Islet precursor cell (in vitro differentiated cells): ENCODE data around the gene PYDC2.
A peak's percentile ranks its signal among the peaks of the same experiment; 100 is the strongest.

Source experiments
- DNase-seq: peaks from one replicate; pipeline ENCODE4 v3.0.0-alpha.2; 2018

Gene PYDC2

DNA sequence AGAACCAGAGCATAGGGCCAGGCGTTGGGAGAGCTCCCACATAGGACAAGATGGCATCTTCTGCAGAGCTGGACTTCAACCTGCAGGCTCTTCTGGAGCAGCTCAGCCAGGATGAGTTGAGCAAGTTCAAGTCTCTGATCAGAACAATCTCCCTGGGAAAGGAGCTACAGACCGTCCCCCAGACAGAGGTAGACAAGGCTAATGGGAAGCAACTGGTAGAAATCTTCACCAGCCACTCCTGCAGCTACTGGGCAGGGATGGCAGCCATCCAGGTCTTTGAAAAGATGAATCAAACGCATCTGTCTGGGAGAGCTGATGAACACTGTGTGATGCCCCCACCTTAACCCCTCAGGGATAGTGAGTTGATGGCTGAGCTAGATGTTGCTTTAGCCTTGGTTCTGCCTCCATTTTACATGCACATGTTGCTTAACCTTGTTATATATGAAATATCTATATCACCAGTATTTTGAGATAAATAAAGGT lies at the start of gene PYDC2:
PYDC2 (plus strand) TSS at position 51 of the 483 bp plus-strand sequence; CDS start at position 51, 0 bp downstream.
- no peak for DNase-seq

DNA sequence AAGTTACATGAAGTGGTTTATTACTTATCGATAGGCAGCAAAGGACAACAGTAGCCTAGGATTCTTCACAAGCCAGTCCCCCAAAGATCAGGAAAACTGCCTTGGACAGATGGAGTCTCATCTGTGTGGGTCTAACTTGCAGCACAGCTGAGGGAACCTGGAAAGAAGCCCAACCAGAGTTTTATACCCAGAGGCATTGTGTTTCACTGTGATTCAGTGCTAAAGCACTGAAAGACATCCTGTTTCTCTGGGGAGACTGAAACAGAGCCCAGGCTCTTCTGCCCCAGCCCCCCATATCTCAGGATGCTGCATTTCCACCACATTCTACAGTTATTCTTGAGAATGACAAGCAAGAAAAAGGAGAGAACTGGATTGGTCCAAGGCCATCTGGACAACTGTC lies 48.2 kb upstream of the PYDC2 start:
- DNase-seq = peak; percentile 61

DNA sequence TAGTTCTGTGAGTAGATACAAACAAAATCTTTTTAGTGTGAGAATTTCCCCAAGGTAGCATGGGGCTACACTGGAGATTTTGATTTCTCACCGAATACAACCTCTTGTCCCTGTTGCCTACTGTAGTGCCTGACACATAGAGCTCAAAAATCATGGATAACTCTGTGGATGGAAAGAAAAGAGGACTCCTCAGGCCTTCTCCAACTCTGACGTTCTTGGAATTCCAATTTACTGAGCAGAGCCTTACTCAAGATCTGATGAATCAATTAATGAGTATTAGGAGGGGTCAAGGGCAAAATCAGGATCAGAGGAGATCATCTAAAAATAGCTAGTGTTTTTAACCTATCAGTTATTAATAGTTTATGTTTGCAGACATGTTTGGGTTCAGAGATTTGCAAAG lies 46.7 kb upstream of the PYDC2 start:
- DNase-seq = no peak

DNA sequence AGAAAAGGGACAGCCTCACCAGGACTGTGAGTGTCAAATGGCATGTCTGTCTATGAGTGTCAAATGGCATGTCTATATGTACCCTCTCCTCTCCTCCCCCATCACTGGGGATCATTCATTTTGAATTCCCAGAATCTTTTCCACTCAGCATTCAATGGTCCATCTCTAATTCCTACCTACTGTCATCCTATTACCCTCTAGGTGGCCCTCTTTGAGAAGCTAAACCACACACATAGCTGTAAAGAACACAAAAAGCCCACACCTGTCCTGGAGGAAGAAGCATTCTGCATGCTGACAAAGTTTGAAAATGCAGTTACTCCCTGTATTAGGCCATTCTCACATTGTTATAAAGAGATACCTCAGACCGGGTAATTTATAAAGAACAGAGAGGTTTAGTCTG lies 46.2 kb upstream of the PYDC2 start:
- no peak for DNase-seq

DNA sequence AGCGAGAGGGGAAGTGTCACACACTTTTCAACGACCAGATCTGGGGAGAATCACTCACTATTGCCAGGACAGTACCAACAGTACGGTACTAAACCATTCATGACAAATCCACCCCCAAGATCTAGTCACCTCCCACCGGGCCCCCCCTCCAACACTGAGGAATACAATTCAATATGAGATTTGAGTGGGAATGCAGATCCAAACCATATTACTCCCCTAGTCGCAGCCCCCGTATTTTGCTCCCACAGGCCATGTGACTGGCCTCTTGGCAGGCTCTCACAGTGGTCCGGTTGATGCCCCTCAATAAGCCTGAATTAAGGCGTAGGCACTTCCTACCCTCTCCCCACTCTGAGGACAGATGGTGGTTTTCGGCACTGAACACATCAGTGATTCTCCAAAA lies 45.4 kb upstream of the PYDC2 start:
- DNase-seq = no peak

DNA sequence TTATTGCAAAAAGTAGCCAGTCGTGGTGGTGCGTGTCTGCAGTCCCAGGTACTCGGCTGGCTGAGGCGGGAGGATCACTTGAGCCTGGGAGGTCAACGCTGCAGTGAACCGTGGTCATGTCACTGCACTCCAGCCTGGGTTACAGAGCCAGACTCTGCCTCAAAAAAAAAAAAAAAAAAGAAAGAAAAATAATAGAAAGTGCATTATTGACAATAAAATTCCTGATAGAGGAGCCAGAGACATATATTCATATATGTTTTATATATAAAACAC lies 43.6 kb upstream of the PYDC2 start:
- no peak for DNase-seq

DNA sequence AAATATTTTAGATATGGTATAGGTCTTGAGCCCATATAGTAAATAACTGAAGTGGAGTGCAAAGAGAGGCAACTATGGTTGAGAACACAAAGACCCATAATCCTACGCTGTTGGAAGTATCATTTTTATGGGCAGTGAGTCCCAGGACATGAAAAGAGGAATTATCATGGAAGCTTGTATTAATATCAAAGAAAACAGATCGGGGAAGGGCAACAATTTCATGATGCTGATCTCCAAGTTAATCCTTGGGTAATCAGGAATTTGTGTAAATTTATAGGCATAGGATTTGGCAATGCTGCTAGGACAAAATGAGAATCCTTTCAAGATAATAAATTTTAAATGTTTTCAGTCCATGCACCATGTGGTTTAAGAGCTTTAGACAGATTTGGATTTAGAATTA lies 40.2 kb upstream of the PYDC2 start:
- DNase-seq = no peak

DNA sequence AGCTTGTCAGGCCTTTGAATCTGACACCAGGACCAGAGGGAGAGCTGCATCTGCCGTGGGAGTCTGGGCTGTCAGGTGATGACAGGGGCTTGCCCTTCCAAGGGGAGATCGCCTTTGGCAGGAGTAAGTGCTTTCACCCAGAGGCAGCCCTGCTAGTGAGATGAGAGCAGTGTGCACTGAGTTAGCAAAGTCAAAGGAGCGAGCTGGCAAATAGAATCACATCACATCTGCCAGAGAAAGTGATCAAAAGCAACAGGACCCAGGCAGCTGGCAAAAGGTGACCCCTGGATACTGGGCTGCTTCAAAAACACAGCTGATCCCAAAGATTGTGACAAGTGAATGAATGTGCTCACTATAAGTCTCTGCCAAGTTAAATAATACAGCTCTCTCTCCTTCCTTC lies 36.1 kb upstream of the PYDC2 start:
- DNase-seq = no peak

DNA sequence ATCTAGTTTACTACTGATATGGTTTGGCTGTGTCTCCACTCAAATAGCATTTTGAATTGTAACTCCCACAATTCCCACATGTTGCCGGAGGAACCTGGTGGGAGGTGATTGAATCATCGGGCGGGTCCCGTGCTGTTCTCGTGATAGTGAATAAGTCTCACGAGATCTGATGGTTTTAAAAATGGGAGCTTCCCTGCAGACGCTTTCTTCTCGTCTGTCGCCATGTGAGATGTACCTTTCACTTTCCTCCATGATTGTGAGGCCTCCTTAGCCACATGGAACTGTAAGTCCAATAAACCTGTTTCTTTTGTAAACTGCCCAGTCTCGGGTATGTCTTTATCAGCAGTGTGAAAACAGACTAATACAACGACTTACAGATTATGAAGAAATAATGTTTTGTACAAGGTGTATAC lies 35.6 kb upstream of the PYDC2 start:
- no peak for DNase-seq

DNA sequence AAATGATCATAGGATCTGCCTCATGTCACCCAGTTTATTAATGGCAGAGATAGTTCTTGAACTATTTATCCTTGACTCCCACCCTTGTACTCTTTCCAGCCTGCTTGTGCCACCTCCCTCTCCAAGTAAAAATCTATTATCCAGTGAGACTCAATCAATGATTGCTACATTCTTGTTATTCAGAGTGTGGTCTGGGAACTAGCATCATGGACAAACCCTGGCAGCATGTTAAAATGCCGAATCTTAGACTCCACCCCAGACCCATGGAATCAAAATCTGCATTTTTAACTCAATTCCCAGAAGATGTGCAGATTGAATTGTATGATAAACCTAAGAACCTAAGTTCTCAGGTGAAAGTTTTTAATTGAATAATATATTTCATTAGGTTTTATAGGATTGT lies 34.7 kb upstream of the PYDC2 start:
- no peak for DNase-seq

DNA sequence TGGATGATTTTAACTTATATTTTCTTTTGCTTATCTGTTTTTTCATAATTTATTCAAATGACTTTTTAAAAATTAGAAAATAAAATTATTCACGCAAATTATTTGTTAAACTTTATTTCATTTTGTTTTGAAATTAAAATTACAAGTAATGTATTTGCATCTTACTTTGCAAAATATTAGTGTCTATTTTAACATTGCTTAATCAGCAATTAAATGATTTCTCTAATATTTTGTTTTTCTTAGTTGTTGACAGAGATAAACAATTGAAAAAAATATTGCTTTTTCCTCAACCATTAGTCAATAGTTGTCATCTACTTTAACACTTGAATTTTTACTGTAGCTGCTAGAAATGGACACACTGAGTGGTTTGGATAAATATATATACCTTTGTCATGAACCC lies 32.8 kb upstream of the PYDC2 start:
- no peak for DNase-seq

DNA sequence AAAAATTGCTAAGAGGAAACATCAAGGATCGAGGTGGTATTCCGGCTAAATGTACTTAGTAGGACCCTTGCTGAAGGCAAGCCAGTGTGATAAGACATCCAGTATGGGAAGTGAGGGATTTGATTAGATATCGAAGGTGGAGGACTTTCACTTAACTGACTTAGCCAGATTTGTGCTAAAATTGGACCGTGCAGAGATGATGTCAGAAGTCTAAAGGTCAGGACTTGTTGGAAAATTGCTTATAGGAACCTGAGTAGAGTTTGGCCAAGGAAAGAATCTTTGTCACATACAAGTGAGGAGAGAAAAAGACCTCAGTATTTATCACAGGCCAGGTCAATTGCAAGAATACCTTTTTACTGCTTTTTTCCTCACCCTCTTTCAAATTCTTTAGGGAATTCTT lies 30.9 kb upstream of the PYDC2 start:
- DNase-seq = no peak

DNA sequence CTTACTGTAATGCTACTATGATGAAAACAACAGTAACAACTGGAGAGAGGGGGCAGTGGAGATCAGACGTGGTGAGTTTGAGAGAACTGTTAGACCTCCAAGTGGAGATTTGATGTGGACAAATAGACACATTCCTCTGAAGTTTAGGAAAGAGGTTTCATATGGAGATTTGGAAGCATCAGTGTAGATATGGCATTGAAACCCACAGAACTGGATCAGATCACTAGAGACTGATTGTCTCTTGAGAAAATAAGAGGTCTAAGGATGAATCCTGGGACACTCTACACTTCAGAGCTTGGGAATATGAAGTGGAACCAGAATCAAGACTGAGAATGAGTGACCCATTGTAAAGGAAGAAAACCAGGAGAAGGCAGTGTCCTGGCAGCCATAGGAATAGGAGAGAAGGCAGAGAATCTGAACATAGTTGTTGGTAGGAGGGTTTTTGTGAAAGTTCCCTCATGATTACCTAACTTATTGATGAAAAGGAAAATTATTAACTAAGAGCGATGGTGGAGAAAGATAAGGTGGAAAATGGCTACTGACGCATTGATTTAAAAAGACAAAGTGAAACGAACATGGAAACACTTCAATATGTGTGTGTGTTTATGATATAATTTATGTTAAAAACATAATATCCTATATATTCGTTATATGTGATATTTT lies 29.7 kb upstream of the PYDC2 start:
- DNase-seq = no peak

DNA sequence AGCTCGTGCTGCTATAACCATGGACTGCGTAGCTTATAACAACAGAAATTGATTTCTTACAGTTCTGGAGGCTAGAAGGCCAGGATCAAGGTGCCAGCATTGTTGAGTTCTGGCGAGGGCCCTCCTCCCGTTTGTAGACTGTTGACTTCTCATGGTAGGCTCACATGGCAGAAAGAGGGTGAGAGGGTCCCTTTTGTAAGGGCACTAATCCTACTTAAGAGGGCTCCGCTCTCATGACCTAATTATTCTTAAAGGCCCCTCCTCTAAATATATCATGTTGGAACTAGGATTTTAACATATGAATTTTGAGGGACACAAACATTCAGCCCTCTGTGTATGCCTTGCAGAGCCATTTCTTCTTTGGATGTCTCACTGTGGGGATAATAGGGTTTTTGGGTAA lies 28.8 kb upstream of the PYDC2 start:
- no peak for DNase-seq

DNA sequence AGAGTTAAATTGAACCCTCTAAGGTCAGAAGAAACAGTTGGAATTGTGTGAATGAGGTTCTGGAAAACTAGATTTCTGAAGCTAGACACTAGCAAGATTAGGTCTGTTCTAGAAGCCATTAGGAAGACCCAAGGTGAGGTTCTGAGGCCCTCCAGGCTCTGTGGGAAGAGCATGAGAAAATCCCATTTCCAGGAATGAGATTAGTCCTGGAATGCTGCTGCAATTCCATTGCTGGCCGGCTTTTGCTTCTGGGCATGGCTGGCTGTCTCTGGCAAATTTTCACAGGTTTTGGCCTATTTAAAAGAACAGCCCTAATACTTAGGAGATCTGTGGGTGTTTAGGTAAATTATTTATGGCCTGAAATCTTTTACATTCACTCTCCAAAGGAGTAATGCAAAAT lies 26.9 kb upstream of the PYDC2 start:
- peak; percentile 78 for DNase-seq

DNA sequence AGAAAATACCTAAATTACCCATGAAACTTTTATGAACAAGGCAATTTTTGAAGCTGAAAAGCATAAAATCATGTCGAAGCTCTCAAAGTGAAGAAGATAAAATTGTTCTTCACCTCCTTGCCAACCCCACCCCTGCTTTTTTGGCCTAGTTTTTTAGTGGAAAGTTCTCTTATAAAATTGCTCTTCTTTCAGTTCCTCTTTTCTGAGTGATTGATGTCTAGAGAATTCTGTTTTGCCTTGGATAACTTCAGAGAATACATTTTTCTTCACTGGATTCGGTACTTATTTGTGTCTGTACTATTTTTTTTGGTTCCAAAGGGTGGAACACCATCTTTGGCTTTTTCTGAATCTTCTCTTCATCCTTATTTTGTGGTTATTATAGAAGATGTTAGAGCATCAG lies 25.0 kb upstream of the PYDC2 start:
- no peak for DNase-seq

DNA sequence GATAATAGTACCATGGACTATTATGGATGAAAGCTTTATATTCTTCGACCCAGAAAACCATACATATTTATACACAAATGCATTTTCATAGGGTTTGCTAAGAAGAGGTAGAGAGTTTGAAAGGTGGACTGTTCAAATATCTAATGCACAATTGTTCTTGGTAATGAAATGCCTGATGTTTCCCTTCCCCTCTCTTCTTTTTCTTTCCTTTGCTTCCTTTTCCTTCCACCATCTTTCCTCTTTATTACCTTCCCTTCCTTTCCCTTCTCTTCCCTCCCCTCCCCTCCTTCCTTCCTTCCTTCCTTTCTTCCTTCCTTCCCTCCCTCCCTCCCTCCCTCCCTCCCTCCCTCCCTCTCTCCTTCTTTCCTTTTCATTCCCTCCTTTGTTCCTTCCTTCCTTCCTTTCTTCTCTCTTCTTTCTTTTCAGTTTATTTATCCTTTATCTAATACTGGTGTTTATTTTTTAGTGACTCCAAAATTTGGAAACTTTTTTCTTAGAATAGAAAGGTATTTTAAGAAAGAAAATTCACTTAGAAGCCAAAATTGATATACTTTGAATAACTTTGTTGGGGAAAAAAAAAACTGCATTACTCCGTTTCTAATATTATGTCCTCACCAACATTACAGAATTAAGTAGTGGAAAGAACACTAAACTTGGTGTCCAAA lies 22.7 kb upstream of the PYDC2 start:
- no peak for DNase-seq

DNA sequence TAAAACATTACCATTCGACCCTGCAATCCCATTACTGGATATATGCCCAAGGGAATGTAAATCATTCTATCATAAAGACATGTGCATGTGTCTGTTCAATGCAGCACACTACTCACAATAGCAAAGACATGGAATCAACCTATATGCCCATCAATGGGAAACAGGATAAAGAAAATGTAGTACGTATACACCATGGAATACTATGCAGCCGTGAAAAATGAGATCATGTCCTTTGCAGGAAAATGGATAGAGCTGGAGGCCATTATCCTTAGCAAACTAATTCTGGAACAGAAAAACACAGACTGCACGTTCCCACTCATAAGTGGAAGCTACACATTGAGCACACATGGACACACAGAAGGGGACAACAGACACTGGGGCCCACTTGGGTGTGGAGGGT lies 20.4 kb upstream of the PYDC2 start:
- DNase-seq = no peak

DNA sequence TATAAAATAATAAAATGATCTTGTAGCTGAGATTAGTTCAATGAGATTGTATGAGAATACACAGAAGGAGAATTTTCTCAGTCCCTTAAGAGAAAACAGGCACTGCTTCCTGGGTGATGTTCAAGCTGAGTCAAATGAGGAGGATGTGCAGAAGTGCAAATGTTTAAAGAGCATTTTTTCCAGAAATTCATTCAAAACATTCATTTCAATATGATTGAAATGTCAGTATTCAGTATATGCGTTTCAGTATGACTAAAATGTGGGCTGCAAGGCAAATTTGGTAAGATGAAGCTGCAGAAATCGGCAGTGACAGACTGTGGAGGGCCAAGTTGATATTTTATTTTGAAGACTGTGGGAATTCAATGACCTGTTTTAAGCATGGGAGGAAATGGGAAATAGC lies 19.3 kb upstream of the PYDC2 start:
- DNase-seq = no peak

DNA sequence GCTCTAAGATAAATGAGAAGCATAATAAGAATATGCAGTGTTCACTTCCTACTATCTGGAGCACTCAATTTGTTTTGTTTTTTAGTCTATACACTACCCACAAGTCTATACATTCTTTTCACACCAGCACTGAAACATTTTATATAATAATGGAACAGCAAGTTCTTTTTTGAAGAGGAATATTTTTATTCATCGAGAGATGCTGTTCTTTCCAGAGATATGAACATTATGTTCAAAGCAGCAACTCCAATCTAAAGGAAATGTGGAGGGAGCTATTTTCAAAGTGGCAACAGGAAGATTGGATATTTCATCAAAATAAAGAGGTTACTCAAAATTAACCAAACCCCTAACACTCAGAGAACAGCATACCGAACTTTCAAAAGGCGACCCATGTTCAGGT lies 16.4 kb upstream of the PYDC2 start:
- no peak for DNase-seq

DNA sequence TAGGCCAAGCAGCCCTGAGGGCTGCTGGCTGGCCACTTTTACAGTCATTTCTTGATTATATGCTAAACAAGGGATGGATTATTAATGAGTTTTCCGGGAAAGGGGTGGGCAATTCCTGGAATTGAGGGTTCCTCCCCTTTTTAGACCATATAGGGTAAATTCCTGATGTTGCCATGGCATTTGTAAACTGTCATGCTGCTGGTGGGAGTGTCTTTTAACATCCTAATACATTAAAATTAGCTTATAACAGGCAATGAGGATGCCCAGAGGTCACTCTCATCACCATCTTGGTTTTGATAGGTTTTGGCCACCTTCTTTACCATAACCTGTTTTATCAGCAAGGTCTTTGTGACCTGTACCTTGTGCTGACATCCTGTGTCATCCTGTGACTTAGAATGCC lies 11.7 kb upstream of the PYDC2 start:
- DNase-seq = no peak

DNA sequence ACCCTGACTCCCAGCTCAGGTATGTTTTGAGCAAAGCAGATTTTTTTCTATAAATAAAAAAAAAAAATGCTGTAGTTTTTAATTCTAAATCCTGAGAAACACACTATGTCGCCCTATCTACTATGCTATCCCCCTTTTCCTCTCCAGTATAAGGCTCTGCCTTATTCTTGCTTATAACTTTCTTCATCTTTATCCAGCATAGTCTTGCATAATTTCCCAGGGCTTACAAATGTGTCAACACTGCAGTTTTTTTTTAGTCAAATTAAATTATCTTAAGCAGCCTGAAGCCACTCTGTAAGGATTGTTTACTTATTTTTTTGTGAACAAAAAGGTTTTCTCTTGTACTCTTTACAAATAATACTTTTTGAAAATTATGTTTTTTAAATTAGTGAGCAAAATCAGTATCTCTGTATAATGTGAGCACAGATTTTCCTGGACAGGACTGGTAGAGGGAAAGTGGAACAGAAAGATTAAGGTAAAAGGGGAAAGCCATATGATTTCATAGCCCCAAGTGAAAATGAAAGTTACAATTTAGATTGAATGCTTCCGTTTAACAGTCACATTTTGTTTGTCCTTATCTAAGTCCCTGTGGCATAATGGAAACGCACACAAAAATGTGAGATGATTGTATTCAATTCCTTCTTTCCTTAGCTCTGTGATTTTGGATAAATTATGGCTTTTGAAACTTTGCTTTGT lies 5.6 kb upstream of the PYDC2 start:
- DNase-seq = no peak

DNA sequence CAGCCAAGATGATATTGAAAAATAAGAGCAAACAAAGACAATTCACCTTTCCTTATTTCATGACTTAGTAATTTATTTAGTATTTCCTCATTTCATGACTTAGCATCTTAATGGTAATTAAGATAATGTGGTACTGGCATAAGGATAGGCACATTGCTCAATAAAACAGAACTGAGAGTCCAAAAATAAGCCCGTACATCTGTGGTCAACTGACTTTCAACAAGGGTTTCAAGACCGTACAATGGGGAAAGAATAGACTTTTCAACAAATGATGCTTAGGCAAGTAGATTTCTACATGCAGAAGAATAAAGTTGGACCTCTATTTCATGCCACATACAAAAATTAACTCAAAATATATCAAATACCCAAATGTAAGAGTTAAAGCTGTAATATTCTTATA lies 603 bp upstream of the PYDC2 start:
- no peak for DNase-seq

DNA sequence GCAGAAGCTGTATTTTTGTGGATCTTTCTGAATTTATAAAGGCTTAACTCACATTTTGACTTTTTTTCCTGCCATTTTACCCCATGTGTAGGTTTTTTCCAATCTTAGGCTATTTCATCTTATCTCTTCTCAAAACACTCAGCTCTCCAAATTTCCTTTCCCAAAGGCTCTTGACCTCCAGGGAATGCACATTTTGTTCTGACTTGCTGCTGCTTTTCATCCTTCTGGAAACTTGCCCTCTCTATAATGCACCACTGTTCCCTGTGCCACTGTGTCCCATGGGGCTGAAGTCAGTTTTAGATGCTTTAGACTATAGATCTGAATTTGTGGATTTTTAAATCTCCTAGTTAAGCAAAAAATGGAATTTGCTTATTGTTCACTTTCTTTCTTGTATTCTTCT lies 9.1 kb downstream of the PYDC2 start:
- DNase-seq = no peak

DNA sequence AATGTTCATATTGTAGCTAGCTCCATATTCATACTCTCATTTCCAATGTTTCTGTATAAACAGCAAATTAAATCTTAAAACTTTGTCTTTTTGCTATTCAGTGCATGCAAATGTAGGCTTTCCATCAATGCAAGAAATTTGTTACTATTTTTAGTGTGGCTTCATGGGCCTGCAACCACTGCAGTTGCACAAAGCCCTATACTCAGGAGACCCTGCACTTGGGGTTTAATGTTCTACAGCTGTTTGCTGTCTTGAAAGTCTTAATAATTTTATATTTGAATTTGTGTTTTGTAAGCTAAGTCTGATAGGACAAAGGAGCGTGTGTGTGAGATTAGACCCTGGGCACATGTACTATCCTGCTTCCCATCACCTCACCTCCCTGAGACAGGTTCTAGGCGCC lies 9.6 kb downstream of the PYDC2 start:
- no peak for DNase-seq
